ENCODE results near the gene SCARB2.

Gene SCARB2

GRCh38 chr4:76148142-76148865, 65.3 kb downstream of the SCARB2 start, which contains the start of gene NUP54:
NUP54 (minus strand) TSS chr4:76148397; CDS start chr4:76148374, 23 bp downstream.
- DNase-seq (ENCODE audit: low read depth), result peak; percentile 93

- no peak for DNase-seq (ENCODE audit: low read depth)
These were observed 66.0 kb downstream of the SCARB2 start for GRCh38 chr4:76147454-76148141.

GRCh38 chr4:76144546-76144945, 69.1 kb downstream of the SCARB2 start:
- DNase-seq (ENCODE audit: low read depth), result no peak

GRCh38 chr4:76141241-76141640, 72.4 kb downstream of the SCARB2 start:
- DNase-seq (ENCODE audit: low read depth), result no peak

- no peak for DNase-seq (ENCODE audit: low read depth)
These were observed 85.9 kb downstream of the SCARB2 start for GRCh38 chr4:76127754-76128153.

GRCh38 chr4:76125816-76126215, 87.8 kb downstream of the SCARB2 start:
- no peak for DNase-seq (ENCODE audit: low read depth)

GRCh38 chr4:76120199-76120598, 93.4 kb downstream of the SCARB2 start:
- no peak for DNase-seq (ENCODE audit: low read depth)

- no peak for DNase-seq (ENCODE audit: low read depth)
These were observed 96.1 kb downstream of the SCARB2 start for GRCh38 chr4:76117536-76117935.

- no peak for DNase-seq (ENCODE audit: low read depth)
These were observed 96.8 kb downstream of the SCARB2 start for GRCh38 chr4:76116821-76117220.
